Upper lobe of right lung (tissue), 1 donor: Measurements from ENCODE around the gene SORBS2. TPM values are rescaled to one million over a fixed set of nuclear protein-coding genes. Genes with fewer than 3 reads are reported as not detected.

Experiments
- ATAC-seq: fragments of 200-7000 bp; cut with Tn5 transposase; one replicate; pipeline ENCODE4 v1.9.1; 2020; ENCODE audit warnings: mild to moderate bottlenecking, moderate library complexity
- DNase-seq: peaks from one replicate; pipeline ENCODE4 v3.0.0-alpha.2; 2020
- H3K27ac ChIP-seq: fragments of 200-600 bp; one replicate; pipeline ENCODE4 v1.8.0; 2022
- H3K27me3 ChIP-seq: fragments of 200-600 bp; one replicate; pipeline ENCODE4 v1.8.0; 2022; ENCODE audit warnings: mild to moderate bottlenecking
- H3K36me3 ChIP-seq: fragments of 200-600 bp; one replicate; pipeline ENCODE4 v1.8.0; 2022
- H3K4me1 ChIP-seq: fragments of 200-600 bp; one replicate; pipeline ENCODE4 v1.8.0; 2022
- H3K4me3 ChIP-seq: fragments of 200-600 bp; one replicate; pipeline ENCODE4 v1.8.0; 2022; ENCODE audit warnings: mild to moderate bottlenecking
- H3K9me3 ChIP-seq: fragments of 200-600 bp; one replicate; pipeline ENCODE4 v1.8.0; 2022
- CTCF ChIP-seq: fragments of 200-600 bp; IDR thresholded peaks from one replicate; pipeline ENCODE4 v1.8.0; 2022; ENCODE audit warnings: antibody characterized with exemption
- intact Hi-C: fragments of 100-400 bp; cut with DNase I; formaldehyde crosslinking; loops from one replicate; pipeline ENCODE4 v1.11.0; 2022
- total RNA-seq: library from RNA; stranded (reverse); fragmentation: NEBNext Ultra II Directional; extraction: Animal tissue kit (Norgen Biotek cat#: 25700); gene quantifications from one replicate; pipeline ENCODE4 v1.2.1, GENCODE V29; 2021
- donor health status: DM: no; HTN: yes; CAD: no; lungs with severe emphysema.

SORBS2 gene
- total RNA-seq, 1 donor from 2014 or later, result 44.9 TPM

- intact Hi-C loops, result no loop called here
- Histone ChIP-seq H3K36me3 (no peaks in the 10 kb centered on the region), H3K27me3 (no peaks in the 10 kb centered on the region), H3K27ac (no peak overlapping the region), H3K9me3 (no peaks in the 10 kb centered on the region), H3K4me1 (peaks cover 3% of the 10 kb centered on the region), H3K4me3 (no peak overlapping the region)
- ATAC-seq (peak; percentile 67), DNase-seq (no peak)
- no peak for TF ChIP-seq CTCF
Observed at GRCh38 chr4:185542626-185543315, 269.2 kb downstream of the SORBS2 start.

GRCh38 chr4:185541251-185541727 lies 270.7 kb downstream of the SORBS2 start:
- Histone ChIP-seq H3K4me1 (peaks cover 3% of the 10 kb centered on the region), H3K27me3 (no peaks in the 10 kb centered on the region), H3K27ac (no peak overlapping the region), H3K4me3 (no peak overlapping the region), H3K36me3 (no peaks in the 10 kb centered on the region), H3K9me3 (no peaks in the 10 kb centered on the region)
- intact Hi-C loops, result no loop called here
- ATAC-seq, result peak; percentile 30
- no peak for TF ChIP-seq CTCF
- no peak for DNase-seq

- Histone ChIP-seq H3K36me3 (no peaks in the 10 kb centered on the region), H3K27ac (no peak overlapping the region), H3K9me3 (no peaks in the 10 kb centered on the region), H3K27me3 (no peaks in the 10 kb centered on the region), H3K4me1 (peaks cover 7% of the 10 kb centered on the region), H3K4me3 (no peak overlapping the region)
- ATAC-seq (no peak), DNase-seq (no peak)
- intact Hi-C loops, result no loop called here
- TF ChIP-seq CTCF, result no peak
Observed at GRCh38 chr4:185540487-185541120, 271.4 kb downstream of the SORBS2 start.

GRCh38 chr4:185540040-185540439 lies 272.0 kb downstream of the SORBS2 start:
- H3K27me3 ChIP-seq, result no peaks in the 10 kb centered on the region
- no peak for TF ChIP-seq CTCF
- peaks cover 7% of the 10 kb centered on the region for H3K4me1 ChIP-seq
- no peaks in the 10 kb centered on the region for H3K9me3 ChIP-seq
- H3K27ac ChIP-seq, result no peak overlapping the region
- H3K36me3 ChIP-seq, result no peaks in the 10 kb centered on the region
- no peak for ATAC-seq
- DNase-seq, result no peak
- intact Hi-C loops, result no loop called here
- H3K4me3 ChIP-seq, result no peak overlapping the region

- Histone ChIP-seq H3K36me3 (no peaks in the 10 kb centered on the region), H3K4me1 (peaks cover 7% of the 10 kb centered on the region)
- intact Hi-C loops, result no loop called here
Observed at GRCh38 chr4:185538806-185539205, 273.2 kb downstream of the SORBS2 start.

More at GRCh38 chr4:185538806-185539205, 273.2 kb downstream of the SORBS2 start:
- ATAC-seq (no peak), DNase-seq (no peak)
- H3K27ac ChIP-seq, result no peak overlapping the region
- H3K27me3 ChIP-seq, result peaks cover 6% of the 10 kb centered on the region
- H3K9me3 ChIP-seq, result no peaks in the 10 kb centered on the region
- H3K4me3 ChIP-seq, result no peak overlapping the region
- TF ChIP-seq CTCF, result no peak
